Ovary (tissue), 9 donors: ENCODE results near the gene OVAAL. TPM values are rescaled to one million over a fixed set of nuclear protein-coding genes. Genes with fewer than 3 reads are reported as not detected.

Source experiments
- DNase-seq, 5 donors: peaks; one replicate each; pipeline ENCODE4 v3.0.0-alpha.2; 2019 to 2020
- H3K27ac ChIP-seq, 2 donors: fragments of 200-600 bp; one replicate each; pipeline versions ENCODE4 v1.5.1 to v1.8.0; 2019 to 2022
- H3K27me3 ChIP-seq: fragments of 200-600 bp; one replicate; pipeline ENCODE4 v1.8.0; 2022
- H3K36me3 ChIP-seq: fragments of 200-600 bp; sonication (generic); one replicate; pipeline ENCODE4 v1.5.1; 2019
- H3K4me1 ChIP-seq: one replicate; pipeline ENCODE4 v1.8.1; 2013; ENCODE audit warnings: mild to moderate bottlenecking, moderate library complexity; ENCODE audit not compliant: insufficient read depth
- H3K4me3 ChIP-seq: fragments of 200-600 bp; sonication (generic); one replicate; pipeline ENCODE4 v1.5.1; 2017
- H3K9me3 ChIP-seq, 2 donors: fragments of 200-600 bp in 1 of 2; sonication (generic) in 1 of 2; one replicate each; pipeline versions ENCODE4 v1.5.1 to v1.8.1; 2013 to 2019; ENCODE audit warnings: mild to moderate bottlenecking in 1 of 2, moderate library complexity in 1 of 2
- CTCF ChIP-seq, 3 donors: fragments of 450-650 bp in 2 of 3; fragments of 200-600 bp in 1 of 3; IDR thresholded peaks; one replicate each; pipeline versions ENCODE4 v1.5.1 to v1.8.0; 2016 to 2022; ENCODE audit warnings: antibody characterized with exemption in 3 of 3, mild to moderate bottlenecking in 1 of 3
- EP300 ChIP-seq: sonication (generic); formaldehyde crosslinking; IDR thresholded peaks from one replicate; pipeline ENCODE4 v1.6.1; 2017; ENCODE audit warnings: antibody characterized with exemption
- POLR2A ChIP-seq: fragments of 450-650 bp; IDR thresholded peaks from one replicate; pipeline ENCODE4 v1.6.1; 2017; ENCODE audit warnings: antibody characterized with exemption, mild to moderate bottlenecking, moderate library complexity
- WGBS, 3 donors: extraction: QIAGEN DNeasy Blood & Tissue Kit in 1 of 3; methylation state at CpG; one replicate each; pipeline versions ENCODE4 v1.1.5 to v1.1.7; 2013 to 2017; 5-methylcytosine and 5-hydroxymethylcytosine counted together
- intact Hi-C, 4 donors: fragments of 100-400 bp; cut with DNase I; formaldehyde crosslinking; loops; one replicate each; pipeline versions ENCODE4 v1.11.0 to v1.15.1; 2022 to 2023
- polyA plus RNA-seq, 2 donors: library from polyadenylated mRNA; stranded (reverse); fragments of 200-250 nt in 1 of 2; fragments of 350-450 nt in 1 of 2; fragmentation: Illumina TruSeq in 1 of 2; extraction: RNeasy Lipid Tissue Mini Kit (QIAGEN cat#74804) in 1 of 2; gene quantifications; one replicate each; pipeline ENCODE4 v1.2.3, GENCODE V29; 2013 to 2014
- small RNA-seq: library from RNA; depleted of rRNA; stranded (forward); fragments of <200 nt; gene quantifications from one replicate; pipeline ENCODE3, GENCODE V24; 2016
- total RNA-seq, 7 donors: library from RNA; depleted of rRNA in 2 of 7; stranded (reverse); fragments of >200 nt in 2 of 7; fragmentation: NEBNext Ultra II Directional in 3 of 7; extraction: Animal tissue kit (Norgen Biotek cat#: 25700) in 3 of 7; gene quantifications; one replicate each; pipeline versions ENCODE4 v1.1.0 to v1.2.4, GENCODE V29; 2016 to 2023
- donor health status: DM: no; HTN: no; CAD: no; lungs with moderate emphysema.
- donor health status: DM: no; HTN: no; CAD: no.
- donor health status: Bipolar disorder and iron deficiency.
- donor health status: DM: yes; HTN: yes; CAD: no.
- donor health status: DM: no; HTN: no; CAD: no.
- donor health status: DM: yes; HTN: yes; CAD: no.

OVAAL gene
- total and polyA plus RNA-seq, 9 donors: not detected

GRCh38 chr1:180611016-180611930, 52.5 kb downstream of the OVAAL start:
- H3K4me3 ChIP-seq: no peak overlapping the region
- intact Hi-C loops: no loop called here
- H3K4me1 ChIP-seq: no peaks in the 10 kb centered on the region
- no peaks in the 10 kb centered on the region for H3K9me3 ChIP-seq
- no peaks in the 10 kb centered on the region for H3K36me3 ChIP-seq
- WGBS, 3 donors: 17 to 20% (median 18%) methylated on average over 9 of the region's 9 CpGs
- no peak for DNase-seq
- H3K27ac ChIP-seq: peak overlapping the region in 1 of 2 donors; percentile 14
- H3K27me3 ChIP-seq: no peaks in the 10 kb centered on the region
- no peak for TF ChIP-seq CTCF (IDR thresholded peaks at IDR 0.05)
- no peak for TF ChIP-seq EP300
- no peak for TF ChIP-seq POLR2A

GRCh38 chr1:180612632-180613031, 53.9 kb downstream of the OVAAL start:
- TF ChIP-seq POLR2A (no peak), CTCF (IDR thresholded peaks at IDR 0.05) (no peak)
- Histone ChIP-seq H3K9me3 (no peaks in the 10 kb centered on the region), H3K4me1 (no peaks in the 10 kb centered on the region), H3K27me3 (no peaks in the 10 kb centered on the region), H3K36me3 (no peaks in the 10 kb centered on the region), H3K27ac (no peak overlapping the region), H3K4me3 (no peak overlapping the region)
- intact Hi-C loops: no loop called here
- WGBS, 3 donors: 94 to 95% (median 94%) methylated on average over 1 of the region's 1 CpG
- no peak for DNase-seq

- TF ChIP-seq EP300: no peak
- TF ChIP-seq POLR2A: no peak
- no peak for TF ChIP-seq CTCF (IDR thresholded peaks at IDR 0.05)
- WGBS, 3 donors: 65 to 71% (median 66%) methylated on average over 5 of the region's 5 CpGs
- Histone ChIP-seq H3K4me1 (no peaks in the 10 kb centered on the region), H3K4me3 (no peak overlapping the region), H3K36me3 (no peaks in the 10 kb centered on the region), H3K9me3 (no peaks in the 10 kb centered on the region), H3K27me3 (no peaks in the 10 kb centered on the region), H3K27ac (no peak overlapping the region)
- DNase-seq: no peak
- intact Hi-C loops: no loop called here
Observed at GRCh38 chr1:180614730-180615129, 56.0 kb downstream of the OVAAL start.

- Histone ChIP-seq H3K27me3 (no peaks in the 10 kb centered on the region), H3K27ac (no peak overlapping the region), H3K4me1 (no peaks in the 10 kb centered on the region), H3K4me3 (no peak overlapping the region), H3K9me3 (no peaks in the 10 kb centered on the region), H3K36me3 (no peaks in the 10 kb centered on the region)
- intact Hi-C loops: no loop called here
- no peak for TF ChIP-seq EP300
- TF ChIP-seq CTCF (IDR thresholded peaks at IDR 0.05): no peak
- TF ChIP-seq POLR2A: no peak
- 73 to 75% (median 74%) methylated on average over 8 of the region's 8 CpGs for WGBS, 3 donors
- no peak for DNase-seq
Observed at GRCh38 chr1:180615493-180616290, 56.9 kb downstream of the OVAAL start.

Small RNAs within 50 kb of the gene (small RNA-seq; reads per million reads assigned to genes)
- gene RF00019: not detected

Other genes starting within 250 kb of the OVAAL start
- 10 to 100 TPM; 31.0 to 50.1 (median 40.0) TPM for gene ACBD6, start 56.4 kb upstream of the OVAAL start, total RNA-seq
- gene ACBD6, start 56.4 kb upstream of the OVAAL start, polyA plus RNA-seq: 10 to 100 TPM; 42.7 to 56.0 TPM
- 10 to 100 TPM; 15.0 to 34.1 (median 18.1) TPM for gene XPR1, start 73.1 kb downstream of the OVAAL start, total RNA-seq
- gene XPR1, start 73.1 kb downstream of the OVAAL start, polyA plus RNA-seq: 10 to 100 TPM in 1 of 2 donors, 1 to 10 TPM in 1; 5.7 to 17.3 TPM